ENCODE results near the gene GIMAP1. TPM values are rescaled to one million over a fixed set of nuclear protein-coding genes. Genes with fewer than 3 reads are reported as not detected.

Gene GIMAP1
- total RNA-seq, 4 donors from 2014 or later, result 5.9 to 21.9 (median 12.0) TPM

GRCh38 chr7:150731916-150732315 is 15.5 kb downstream of the GIMAP1 start:
- TF ChIP-seq CTCF (IDR thresholded peaks at IDR 0.05; ENCODE audit: low read depth), result no peak

DNA sequence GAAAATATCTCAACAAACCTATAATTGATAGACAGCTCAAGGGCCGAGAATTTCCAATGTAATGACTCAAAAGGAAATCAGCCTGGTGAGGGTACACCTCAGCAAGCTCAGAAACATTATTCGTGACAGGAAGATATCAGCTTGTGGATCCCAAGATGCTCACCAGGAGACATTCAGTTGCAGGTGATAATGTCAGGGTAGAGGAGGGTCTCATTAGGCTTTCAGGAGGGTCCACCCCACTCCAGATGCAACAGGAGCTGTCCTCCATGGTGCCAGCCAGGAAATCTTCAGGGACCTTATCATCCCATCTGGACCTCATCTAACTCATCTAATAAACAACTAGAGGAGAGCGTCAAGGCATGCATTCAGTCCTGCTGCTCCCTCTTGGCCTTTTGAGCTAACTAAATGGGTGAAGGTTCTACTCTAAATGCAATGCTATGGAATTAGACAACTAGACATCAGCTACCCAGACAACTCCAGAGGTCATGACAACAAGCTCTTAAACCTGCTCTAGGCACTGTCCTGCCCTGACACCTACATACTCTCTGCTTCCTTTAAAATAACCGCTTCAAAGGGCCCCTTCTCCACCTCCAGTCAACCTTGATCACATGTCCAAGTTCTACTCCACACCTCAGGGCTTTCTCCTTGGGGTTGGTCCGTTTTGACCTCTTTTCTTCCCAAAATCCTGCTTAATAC is 16.5 kb downstream of the GIMAP1 start:
- no peak for TF ChIP-seq CTCF (IDR thresholded peaks at IDR 0.05; ENCODE audit: low read depth)

GRCh38 chr7:150733482-150734095 is 17.2 kb downstream of the GIMAP1 start:
- TF ChIP-seq CTCF (IDR thresholded peaks at IDR 0.05; ENCODE audit: low read depth), result no peak

GRCh38 chr7:150734254-150734653 is 17.8 kb downstream of the GIMAP1 start:
- no peak for TF ChIP-seq CTCF (IDR thresholded peaks at IDR 0.05; ENCODE audit: low read depth)

DNA sequence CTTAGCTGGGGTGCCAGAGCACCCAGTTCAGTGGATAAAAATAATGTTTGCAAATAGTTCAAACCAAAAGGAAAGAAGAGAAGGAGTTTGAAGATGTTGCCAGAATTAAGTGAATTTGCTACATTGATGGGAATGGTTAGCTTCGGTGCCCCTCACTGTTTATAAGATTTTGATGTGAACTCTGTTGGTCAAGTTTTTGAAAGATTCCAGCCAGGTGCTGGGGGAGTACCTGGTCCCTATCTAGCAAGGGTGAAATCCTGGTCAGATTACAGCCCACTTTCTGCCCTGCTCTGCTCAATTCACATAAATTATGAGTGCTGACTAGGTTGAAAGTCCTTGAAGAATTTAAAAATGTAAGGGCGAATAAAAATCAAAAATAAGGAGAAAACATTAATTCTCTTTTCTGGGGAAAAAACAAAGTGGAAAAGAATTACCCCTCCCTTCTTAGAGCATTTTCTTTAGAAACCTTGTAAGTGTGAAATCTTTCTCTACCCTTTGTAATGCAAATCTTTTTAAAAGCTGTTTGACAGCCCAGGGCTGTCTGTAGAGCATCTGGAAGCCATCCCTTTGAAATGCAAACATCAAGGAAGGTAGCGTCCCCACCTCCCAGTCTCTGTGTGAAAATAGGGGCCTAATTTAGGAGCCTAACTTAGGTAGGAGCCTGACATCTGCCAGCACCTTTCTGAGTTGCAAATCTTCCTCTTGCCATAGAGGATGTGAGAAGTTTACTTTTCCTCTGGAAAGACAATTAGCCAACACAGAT is 19.4 kb downstream of the GIMAP1 start:
- TF ChIP-seq CTCF (IDR thresholded peaks at IDR 0.05; ENCODE audit: low read depth), result no peak

- no peak for TF ChIP-seq CTCF (IDR thresholded peaks at IDR 0.05; ENCODE audit: low read depth)
These were observed 20.5 kb downstream of the GIMAP1 start for GRCh38 chr7:150736864-150737263.

Measured in subcutaneous adipose tissue (tissue), 4 donors.